Left ventricle myocardium inferior (tissue), 1 donor: ENCODE data around the gene SLC39A8. TPM values are rescaled to one million over a fixed set of nuclear protein-coding genes. Genes with fewer than 3 reads are reported as not detected.
A peak's percentile ranks its signal among the peaks of the same experiment; 100 is the strongest.

Experiments
- DNase-seq: peaks from one replicate; pipeline ENCODE4 v3.0.0-alpha.2; 2020
- H3K27ac ChIP-seq: fragments of 200-600 bp; replicated peaks from 2 replicates; pipeline ENCODE4 v1.8.0; 2021
- H3K27me3 ChIP-seq: fragments of 200-600 bp; 2 replicates; pipeline ENCODE4 v1.8.0; 2021; ENCODE audit warnings: low read depth
- H3K36me3 ChIP-seq: fragments of 200-600 bp; 2 replicates; pipeline ENCODE4 v1.8.0; 2021
- H3K4me1 ChIP-seq: fragments of 200-600 bp; 2 replicates; pipeline ENCODE4 v1.8.0; 2021
- H3K4me3 ChIP-seq: fragments of 200-600 bp; 2 replicates; pipeline ENCODE4 v1.8.0; 2021; ENCODE audit warnings: mild to moderate bottlenecking, moderate library complexity
- H3K9me3 ChIP-seq: fragments of 200-600 bp; replicated peaks from 2 replicates; pipeline ENCODE4 v1.8.0; 2021
- intact Hi-C: fragments of 100-400 bp; cut with micrococcal nuclease; formaldehyde crosslinking; loops from one replicate; pipeline ENCODE4 v1.11.0; 2022
- total RNA-seq: library from RNA; stranded (reverse); fragmentation: NEBNext Ultra II Directional; extraction: Animal tissue kit (Norgen Biotek cat#: 25700); gene quantifications from one replicate; pipeline ENCODE4 v1.2.1, GENCODE V29; 2021
- TF ChIP-seq, protein P1 (sequence below): fragments of 200-600 bp; IDR thresholded peaks from 2 replicates; pipeline ENCODE4 v1.8.0; 2021; ENCODE audit warnings: antibody characterized with exemption, mild to moderate bottlenecking, borderline replicate concordance
- donor health status: DM: no; HTN: yes; CAD: no; lungs with severe emphysema.

SLC39A8 gene
- total RNA-seq, 1 donor from 2014 or later = 3.5 TPM

DNA sequence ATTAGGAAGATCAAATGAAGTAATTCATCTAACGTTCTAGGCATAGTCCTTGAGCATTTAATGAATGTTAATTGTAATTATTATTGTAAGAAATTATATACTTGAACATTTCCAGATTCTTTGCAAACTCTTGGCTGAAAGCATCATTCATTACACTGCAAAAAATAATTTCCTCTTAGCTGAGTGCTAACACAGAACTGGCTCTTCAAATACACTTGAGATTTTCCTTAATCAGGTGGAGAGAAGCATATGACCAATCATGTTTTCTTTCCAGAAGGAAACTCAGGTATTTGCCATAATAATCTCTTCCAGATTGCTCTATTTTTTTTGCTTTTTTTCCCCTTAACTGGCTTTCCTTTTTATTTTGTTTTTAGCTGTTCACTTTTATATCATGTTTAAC lies 42.5 kb downstream of the SLC39A8 start:
- Histone ChIP-seq H3K9me3 (no peaks in the 10 kb centered on the region), H3K4me3 (no peak overlapping the region), H3K27me3 (no peaks in the 10 kb centered on the region), H3K27ac (no peak overlapping the region), H3K4me1 (no peaks in the 10 kb centered on the region), H3K36me3 (no peaks in the 10 kb centered on the region)
- TF ChIP-seq, protein P1, sequence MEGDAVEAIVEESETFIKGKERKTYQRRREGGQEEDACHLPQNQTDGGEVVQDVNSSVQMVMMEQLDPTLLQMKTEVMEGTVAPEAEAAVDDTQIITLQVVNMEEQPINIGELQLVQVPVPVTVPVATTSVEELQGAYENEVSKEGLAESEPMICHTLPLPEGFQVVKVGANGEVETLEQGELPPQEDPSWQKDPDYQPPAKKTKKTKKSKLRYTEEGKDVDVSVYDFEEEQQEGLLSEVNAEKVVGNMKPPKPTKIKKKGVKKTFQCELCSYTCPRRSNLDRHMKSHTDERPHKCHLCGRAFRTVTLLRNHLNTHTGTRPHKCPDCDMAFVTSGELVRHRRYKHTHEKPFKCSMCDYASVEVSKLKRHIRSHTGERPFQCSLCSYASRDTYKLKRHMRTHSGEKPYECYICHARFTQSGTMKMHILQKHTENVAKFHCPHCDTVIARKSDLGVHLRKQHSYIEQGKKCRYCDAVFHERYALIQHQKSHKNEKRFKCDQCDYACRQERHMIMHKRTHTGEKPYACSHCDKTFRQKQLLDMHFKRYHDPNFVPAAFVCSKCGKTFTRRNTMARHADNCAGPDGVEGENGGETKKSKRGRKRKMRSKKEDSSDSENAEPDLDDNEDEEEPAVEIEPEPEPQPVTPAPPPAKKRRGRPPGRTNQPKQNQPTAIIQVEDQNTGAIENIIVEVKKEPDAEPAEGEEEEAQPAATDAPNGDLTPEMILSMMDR = no peak
- no peak for DNase-seq
- intact Hi-C loops = no loop called here

DNA sequence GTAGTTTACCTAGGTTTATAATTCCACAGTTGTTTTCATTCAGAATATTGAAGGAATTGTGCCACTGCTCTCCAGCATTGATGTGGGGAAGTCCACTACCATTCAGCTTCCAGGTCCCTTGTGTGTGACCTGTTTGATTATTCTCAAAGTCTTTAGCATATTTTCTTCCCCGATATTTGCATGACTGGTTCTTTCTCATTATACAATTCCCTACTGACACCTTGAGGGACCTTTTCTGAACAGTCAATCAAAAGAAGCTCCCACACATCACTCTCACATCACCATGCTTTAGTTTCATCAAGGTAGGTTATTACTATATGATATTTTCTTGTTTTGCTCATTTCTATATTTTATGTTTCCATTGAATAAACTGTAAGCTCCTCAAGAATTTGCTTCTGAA lies 44.1 kb downstream of the SLC39A8 start:
- no peaks in the 10 kb centered on the region for H3K4me1 ChIP-seq
- no peak for DNase-seq
- no peaks in the 10 kb centered on the region for H3K36me3 ChIP-seq
- TF ChIP-seq, protein P1 = no peak
- H3K4me3 ChIP-seq = no peak overlapping the region
- no peaks in the 10 kb centered on the region for H3K9me3 ChIP-seq
- H3K27me3 ChIP-seq = no peaks in the 10 kb centered on the region
- H3K27ac ChIP-seq = no peak overlapping the region
- intact Hi-C loops = no loop called here

DNA sequence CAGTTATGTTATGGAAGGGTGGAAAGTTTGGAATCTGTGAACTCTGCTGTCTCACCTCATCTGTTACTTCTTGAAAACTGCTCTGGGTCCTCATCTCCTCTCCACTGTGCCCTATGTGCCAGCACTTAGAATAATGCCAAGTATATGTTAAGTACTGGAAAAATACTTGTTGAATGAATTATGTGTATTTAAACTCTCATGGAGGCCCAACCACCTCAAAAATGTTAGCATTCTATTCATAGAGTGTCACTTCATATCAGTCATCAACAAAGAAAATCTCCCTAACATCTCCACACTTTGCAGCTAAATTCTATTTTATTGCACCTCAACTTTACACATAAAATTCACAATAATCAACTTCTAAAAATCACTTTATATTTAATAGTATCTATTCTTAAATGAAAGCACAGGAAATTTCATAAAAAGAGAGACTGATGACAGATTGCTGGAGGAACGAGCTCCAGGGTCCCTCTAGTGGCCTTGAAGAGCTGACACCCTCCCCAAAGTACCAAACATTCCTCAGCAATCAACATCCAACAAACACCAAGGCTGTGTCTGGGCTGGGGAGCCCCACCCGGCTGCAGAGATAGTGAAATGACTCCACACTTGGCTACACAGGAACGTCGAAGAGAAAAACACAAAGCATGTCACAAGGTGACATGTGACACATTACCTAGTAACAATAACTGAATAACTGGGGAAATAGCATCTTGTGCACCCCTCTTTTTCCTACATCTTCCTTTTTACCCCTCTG lies 45.8 kb downstream of the SLC39A8 start:
- intact Hi-C loops = no loop called here
- no peaks in the 10 kb centered on the region for H3K9me3 ChIP-seq
- H3K27me3 ChIP-seq = no peaks in the 10 kb centered on the region
- H3K27ac ChIP-seq = no peak overlapping the region
- H3K4me3 ChIP-seq = no peak overlapping the region
- no peaks in the 10 kb centered on the region for H3K4me1 ChIP-seq
- DNase-seq = peak; percentile 11
- TF ChIP-seq, protein P1 = peak; percentile 67
- H3K36me3 ChIP-seq = no peaks in the 10 kb centered on the region

DNA sequence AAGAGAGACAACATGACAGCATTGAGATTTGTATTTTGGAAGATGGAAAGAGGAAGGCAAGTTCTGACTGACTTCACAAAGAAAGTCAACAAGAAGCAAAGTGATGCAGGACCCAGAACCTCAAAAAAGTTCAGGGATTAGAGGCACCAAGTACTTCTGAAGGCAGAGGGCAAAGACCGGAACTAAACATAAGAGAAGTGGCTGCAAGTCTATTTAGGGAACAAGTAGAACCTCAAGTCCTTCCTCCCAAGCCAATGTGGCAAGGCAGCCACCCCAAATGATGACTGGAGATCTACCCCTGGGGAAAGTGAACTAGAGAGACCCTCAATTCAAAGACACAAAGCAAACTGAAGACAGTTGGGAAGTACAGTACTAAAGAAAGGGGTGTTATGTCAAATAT lies 46.6 kb downstream of the SLC39A8 start:
- no peak overlapping the region for H3K27ac ChIP-seq
- TF ChIP-seq, protein P1 = no peak
- no peaks in the 10 kb centered on the region for H3K4me1 ChIP-seq
- no peak overlapping the region for H3K4me3 ChIP-seq
- H3K36me3 ChIP-seq = no peaks in the 10 kb centered on the region
- intact Hi-C loops = no loop called here
- DNase-seq = no peak
- H3K9me3 ChIP-seq = no peaks in the 10 kb centered on the region
- H3K27me3 ChIP-seq = no peaks in the 10 kb centered on the region

DNA sequence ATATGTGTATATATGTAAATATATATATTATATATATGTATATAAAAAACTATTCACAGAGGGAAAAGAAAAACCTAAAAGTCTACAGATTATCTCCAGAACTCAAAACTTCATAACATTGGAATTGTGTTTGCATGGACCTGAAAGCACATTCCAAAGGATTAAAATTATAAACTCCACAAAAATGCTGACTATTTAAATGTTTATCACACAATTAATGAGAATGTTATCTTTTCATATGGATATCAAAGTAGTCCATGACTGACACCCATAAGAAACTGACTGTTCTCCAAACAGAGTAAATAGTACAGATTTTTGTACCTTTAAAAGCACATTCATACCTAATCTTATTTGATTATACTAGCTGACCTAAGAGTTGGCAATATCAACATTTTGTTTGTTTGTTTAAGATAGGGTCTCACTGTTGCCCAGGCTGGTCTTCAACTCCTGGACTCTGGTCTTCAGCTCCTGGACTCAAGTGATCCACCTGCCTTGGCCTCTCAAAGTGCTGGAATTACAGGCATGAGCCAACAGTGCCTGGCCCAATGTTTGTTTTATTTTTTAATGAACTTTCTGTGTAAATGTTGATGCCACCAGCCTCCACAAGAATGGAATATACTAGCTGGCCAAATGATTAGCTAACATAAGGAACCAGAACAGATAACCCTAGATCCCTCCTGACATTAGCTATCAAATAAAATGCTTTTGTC lies 50.0 kb downstream of the SLC39A8 start:
- Histone ChIP-seq H3K4me3 (no peak overlapping the region), H3K4me1 (no peaks in the 10 kb centered on the region), H3K27me3 (no peaks in the 10 kb centered on the region), H3K27ac (no peak overlapping the region), H3K9me3 (no peaks in the 10 kb centered on the region), H3K36me3 (no peaks in the 10 kb centered on the region)
- intact Hi-C loops = no loop called here
- TF ChIP-seq, protein P1 = no peak
- DNase-seq = no peak
